A673 (cell line): Measurements from ENCODE around the gene PNPLA1.

Experiments used
- EZH2 ChIP-seq: fragments of 200-600 bp; sonication (generic); IDR thresholded peaks from 2 replicates; pipeline ENCODE4 v1.6.1; 2017; ENCODE audit warnings: borderline replicate concordance, low read depth, mild to moderate bottlenecking, mixed read lengths, antibody characterized with exemption, low read length; ENCODE audit not compliant: poor library complexity, severe bottlenecking
- TF ChIP-seq, protein P1 (sequence below): fragments of 300-800, 200-600 bp; sonication (generic); conservative IDR thresholded peaks from 2 replicates; pipeline ENCODE4 v1.5.1; 2017; ENCODE audit warnings: low read depth, mild to moderate bottlenecking, antibody characterized with exemption, low read length, moderate library complexity, mixed read lengths

DNA sequence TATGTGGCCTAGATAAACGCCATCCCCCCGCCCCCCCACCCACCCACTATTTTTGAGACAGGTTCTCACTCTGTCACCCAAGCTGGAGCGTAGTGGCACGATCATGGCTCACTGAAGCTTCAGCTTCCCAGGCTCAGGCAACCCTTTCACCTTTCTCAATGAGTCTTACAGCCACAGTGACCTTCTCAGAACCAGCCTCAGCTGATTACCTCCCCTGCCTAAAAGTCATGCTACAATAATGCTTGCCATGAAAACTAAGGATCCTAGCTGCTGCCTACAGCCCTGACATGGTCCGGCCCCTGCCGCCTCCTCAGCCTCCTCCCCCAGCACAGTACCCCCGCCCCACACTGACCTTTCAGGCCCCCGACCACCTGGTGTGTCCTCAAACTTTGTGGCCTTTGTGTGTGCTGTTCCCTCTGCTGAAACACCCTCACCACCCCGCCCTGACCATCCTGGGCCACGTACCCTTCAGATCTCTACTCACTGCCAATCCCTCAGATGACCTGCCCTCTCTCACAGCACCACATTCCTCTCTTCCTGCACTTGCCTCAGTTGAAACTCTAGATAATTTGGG, 31.3 kb downstream of the PNPLA1 start:
- TF ChIP-seq, protein P1, sequence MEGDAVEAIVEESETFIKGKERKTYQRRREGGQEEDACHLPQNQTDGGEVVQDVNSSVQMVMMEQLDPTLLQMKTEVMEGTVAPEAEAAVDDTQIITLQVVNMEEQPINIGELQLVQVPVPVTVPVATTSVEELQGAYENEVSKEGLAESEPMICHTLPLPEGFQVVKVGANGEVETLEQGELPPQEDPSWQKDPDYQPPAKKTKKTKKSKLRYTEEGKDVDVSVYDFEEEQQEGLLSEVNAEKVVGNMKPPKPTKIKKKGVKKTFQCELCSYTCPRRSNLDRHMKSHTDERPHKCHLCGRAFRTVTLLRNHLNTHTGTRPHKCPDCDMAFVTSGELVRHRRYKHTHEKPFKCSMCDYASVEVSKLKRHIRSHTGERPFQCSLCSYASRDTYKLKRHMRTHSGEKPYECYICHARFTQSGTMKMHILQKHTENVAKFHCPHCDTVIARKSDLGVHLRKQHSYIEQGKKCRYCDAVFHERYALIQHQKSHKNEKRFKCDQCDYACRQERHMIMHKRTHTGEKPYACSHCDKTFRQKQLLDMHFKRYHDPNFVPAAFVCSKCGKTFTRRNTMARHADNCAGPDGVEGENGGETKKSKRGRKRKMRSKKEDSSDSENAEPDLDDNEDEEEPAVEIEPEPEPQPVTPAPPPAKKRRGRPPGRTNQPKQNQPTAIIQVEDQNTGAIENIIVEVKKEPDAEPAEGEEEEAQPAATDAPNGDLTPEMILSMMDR: no peak
- TF ChIP-seq EZH2: no peak
